H1 (cell line): ENCODE measurements around the gene INHA. TPM values are rescaled to one million over a fixed set of nuclear protein-coding genes. Genes with fewer than 3 reads are reported as not detected.

Source experiments
- CTCF ChIA-PET: fragments of 300-600 bp; sonication (Branson Sonifier 250); formaldehyde crosslinking; loops from one replicate; lab custom pipeline; 2021; ENCODE audit not compliant: partially characterized antibody; lab: Charles Lee
- POLR2A ChIA-PET: fragments of 300-600 bp; sonication (Branson Sonifier 250); formaldehyde crosslinking; loops from one replicate; lab custom pipeline; 2021; ENCODE audit warnings: inconsistent platforms; ENCODE audit not compliant: partially characterized antibody; lab: Charles Lee
- DNase-seq, 2 experiments: peaks; one replicate each; pipeline versions ENCODE4 v3.0.0 to v3.0.0-alpha.2; 2010 to 2022; ENCODE audit warnings: low spot score in 2 of 2, low read depth in 1 of 2, mixed read lengths in 1 of 2
- FAIRE-seq: peaks from 2 replicates; lab custom pipeline; 2011; peaks lifted over from hg19 to GRCh38; lab: Jason Lieb, UNC
- H2AFZ ChIP-seq: 2 replicates; pipeline ENCODE4 v1.8.1; 2012; ENCODE audit warnings: low read length, inconsistent platforms
- H2AK5ac ChIP-seq: 2 replicates; pipeline ENCODE4 v1.6.1; 2013; ENCODE audit warnings: low read depth, low read length
- H2BK120ac ChIP-seq: replicated peaks from 2 replicates; pipeline ENCODE3; 2013; ENCODE audit warnings: low read depth, low read length, inconsistent platforms
- H2BK12ac ChIP-seq: 2 replicates; pipeline ENCODE4 v1.6.1; 2013; ENCODE audit warnings: low read depth, low read length
- H2BK15ac ChIP-seq: 2 replicates; pipeline ENCODE4 v1.6.1; 2013; ENCODE audit warnings: low read length
- H2BK20ac ChIP-seq: 2 replicates; pipeline ENCODE4 v1.6.1; 2013; ENCODE audit warnings: low read length
- H2BK5ac ChIP-seq: 2 replicates; pipeline ENCODE4 v1.6.1; 2013; ENCODE audit warnings: low read depth, low read length
- H3K14ac ChIP-seq: 2 replicates; pipeline ENCODE4 v1.6.1; 2013; ENCODE audit warnings: inconsistent platforms; ENCODE audit not compliant: insufficient read length
- H3K18ac ChIP-seq: 2 replicates; pipeline ENCODE4 v1.6.1; 2013; ENCODE audit warnings: low read length; ENCODE audit errors: extremely low read depth
- H3K23ac ChIP-seq: 2 replicates; pipeline ENCODE4 v1.6.1; 2013; ENCODE audit warnings: inconsistent platforms; ENCODE audit not compliant: insufficient read length
- H3K23me2 ChIP-seq: 2 replicates; pipeline ENCODE4 v1.6.1; 2013; ENCODE audit warnings: low read depth, low read length
- H3K27ac ChIP-seq: 2 replicates; pipeline ENCODE4 v1.6.1; 2011; ENCODE audit warnings: low read depth, low read length, inconsistent platforms
- H3K27me3 ChIP-seq, 4 experiments: replicated peaks in 1 of 4; 1 replicate in 1 of 4; 2 replicates in 3 of 4; pipeline versions ENCODE4 v1.6.1 to v1.8.1; 2011 to 2013; ENCODE audit warnings: low read length in 3 of 4, mild to moderate bottlenecking in 3 of 4, inconsistent platforms in 2 of 4, mixed read lengths in 2 of 4, moderate library complexity in 1 of 4; ENCODE audit not compliant: control insufficient read depth in 3 of 4, insufficient read depth in 3 of 4; ENCODE audit errors: extremely low read depth in 1 of 4
- H3K36me3 ChIP-seq, 4 experiments: 2 replicates each; pipeline versions ENCODE4 v1.6.1 to v1.8.1; 2011 to 2013; ENCODE audit warnings: mild to moderate bottlenecking in 4 of 4, low read length in 3 of 4, moderate library complexity in 2 of 4, control low read depth in 1 of 4, inconsistent platforms in 1 of 4; ENCODE audit not compliant: insufficient read depth in 4 of 4, control insufficient read depth in 2 of 4
- H3K4ac ChIP-seq: replicated peaks from 2 replicates; pipeline ENCODE3; 2013; ENCODE audit warnings: low read length, low read depth, mixed read lengths, inconsistent platforms; ENCODE audit not compliant: insufficient read length
- H3K4me1 ChIP-seq, 4 experiments: replicated peaks in 1 of 4; 1 replicate in 1 of 4; 2 replicates in 3 of 4; pipeline versions ENCODE4 v1.6.1 to v1.8.1; 2011 to 2013; ENCODE audit warnings: low read length in 3 of 4, inconsistent platforms in 2 of 4, mixed read lengths in 1 of 4; ENCODE audit not compliant: insufficient read depth in 4 of 4, control insufficient read depth in 3 of 4
- H3K4me2 ChIP-seq, 2 experiments: 2 replicates each; pipeline versions ENCODE4 v1.6.1 to v1.8.1; 2011 to 2013; ENCODE audit warnings: low read depth in 2 of 2, low read length in 2 of 2, control low read depth in 1 of 2, inconsistent platforms in 1 of 2, mild to moderate bottlenecking in 1 of 2; ENCODE audit not compliant: insufficient read depth in 1 of 2
- H3K4me3 ChIP-seq, 4 experiments: fragments of 200-600, 300-600 bp in 1 of 4; sonication (generic), shearing (Covaris generic), sonication (Bioruptor Twin) in 1 of 4; 2 replicates each; pipeline versions ENCODE4 v1.5.1 to v1.8.1; 2011 to 2016; ENCODE audit warnings: low read length in 4 of 4, low read depth in 3 of 4, control low read depth in 2 of 4, inconsistent platforms in 2 of 4, mild to moderate bottlenecking in 2 of 4, mixed read lengths in 1 of 4, moderate library complexity in 1 of 4; ENCODE audit not compliant: insufficient read depth in 2 of 4; ENCODE audit errors: extremely low read depth in 1 of 4
- H3K56ac ChIP-seq: replicated peaks from 2 replicates; pipeline ENCODE3; 2013; ENCODE audit warnings: low read depth, mild to moderate bottlenecking, mixed read lengths, low read length, inconsistent platforms; ENCODE audit not compliant: insufficient read length
- H3K79me1 ChIP-seq: 2 replicates; pipeline ENCODE4 v1.6.1; 2013; ENCODE audit warnings: low read depth, low read length, control low read depth
- H3K79me2 ChIP-seq, 2 experiments: 2 replicates each; pipeline versions ENCODE4 v1.6.1 to v1.8.1; 2012 to 2013; ENCODE audit warnings: low read length in 2 of 2, mild to moderate bottlenecking in 2 of 2, inconsistent platforms in 1 of 2; ENCODE audit not compliant: insufficient read depth in 2 of 2, control insufficient read depth in 1 of 2
- H3K9ac ChIP-seq, 4 experiments: replicated peaks in 1 of 4; 1 replicate in 1 of 4; 2 replicates in 3 of 4; pipeline versions ENCODE4 v1.6.1 to v1.8.1; 2011 to 2013; ENCODE audit warnings: low read depth in 3 of 4, low read length in 3 of 4, control low read depth in 2 of 4, mild to moderate bottlenecking in 2 of 4, moderate library complexity in 2 of 4, inconsistent platforms in 1 of 4; ENCODE audit errors: extremely low read depth in 1 of 4
- H3K9me3 ChIP-seq, 2 experiments: 2 replicates each; pipeline versions ENCODE4 v1.6.1 to v1.8.1; 2012 to 2013; ENCODE audit warnings: mild to moderate bottlenecking in 2 of 2, moderate library complexity in 2 of 2, control low read depth in 1 of 2, inconsistent platforms in 1 of 2, low read depth in 1 of 2, low read length in 1 of 2, mixed read lengths in 1 of 2; ENCODE audit not compliant: insufficient read depth in 2 of 2
- H4K20me1 ChIP-seq, 2 experiments: replicated peaks in 1 of 2; 2 replicates each; pipeline versions ENCODE3 to v1.8.1; 2011 to 2013; ENCODE audit warnings: inconsistent platforms in 2 of 2, low read length in 2 of 2, mild to moderate bottlenecking in 1 of 2; ENCODE audit not compliant: insufficient read depth in 2 of 2, control insufficient read depth in 1 of 2
- H4K5ac ChIP-seq: 2 replicates; pipeline ENCODE4 v1.6.1; 2013; ENCODE audit warnings: low read length, low read depth, mixed read lengths, inconsistent platforms; ENCODE audit not compliant: insufficient read length
- H4K8ac ChIP-seq: 2 replicates; pipeline ENCODE4 v1.8.0; 2013; ENCODE audit warnings: mild to moderate bottlenecking, moderate library complexity, low read length, inconsistent platforms; ENCODE audit not compliant: insufficient read depth; ENCODE audit errors: extremely low read depth
- H4K91ac ChIP-seq: replicated peaks from 2 replicates; pipeline ENCODE3; 2013; ENCODE audit warnings: low read length, mixed read lengths, inconsistent platforms; ENCODE audit not compliant: insufficient read length
- BCL11A ChIP-seq, 2 experiments: IDR thresholded peaks; one replicate each; pipeline ENCODE4 v1.6.1; 2011; ENCODE audit warnings: low read depth in 2 of 2, low read length in 2 of 2, mild to moderate bottlenecking in 2 of 2
- BRCA1 ChIP-seq: IDR thresholded peaks from 2 replicates; pipeline ENCODE4 v1.6.1; 2012; ENCODE audit warnings: low read depth, low read length, improper control_type of control experiment
- CREB1 ChIP-seq: IDR thresholded peaks from 2 replicates; pipeline ENCODE4 v1.6.1; 2012; ENCODE audit warnings: inconsistent platforms
- CTBP2 ChIP-seq: IDR thresholded peaks from 2 replicates; pipeline ENCODE4 v1.7.0; 2011; ENCODE audit warnings: borderline replicate concordance, mild to moderate bottlenecking, moderate library complexity, mixed read lengths, low read length; ENCODE audit not compliant: insufficient read depth, insufficient read length
- HDAC6 ChIP-seq: IDR thresholded peaks from one replicate; pipeline ENCODE4 v1.7.1; 2012; ENCODE audit warnings: low read depth, mild to moderate bottlenecking, inconsistent platforms, low read length, moderate library complexity
- JUN ChIP-seq: IDR thresholded peaks from 2 replicates; pipeline ENCODE4 v1.6.1; 2011; ENCODE audit warnings: low read depth, mild to moderate bottlenecking, improper control_type of control experiment, low read length
- PHF8 ChIP-seq: fragments of 200-600 bp; sonication (generic); conservative IDR thresholded peaks from 2 replicates; pipeline ENCODE4 v1.7.1; 2012; ENCODE audit warnings: low read depth, mild to moderate bottlenecking, inconsistent platforms, low read length, moderate library complexity
- RBBP5 ChIP-seq: IDR thresholded peaks from 2 replicates; pipeline ENCODE4 v1.7.1; 2012; ENCODE audit warnings: low read depth, mild to moderate bottlenecking, inconsistent platforms, low read length, moderate library complexity, borderline replicate concordance
- SP1 ChIP-seq: IDR thresholded peaks from 2 replicates; pipeline ENCODE4 v1.6.1; 2011; ENCODE audit warnings: low read depth, low read length
- TBP ChIP-seq: IDR thresholded peaks from 2 replicates; pipeline ENCODE4 v1.6.1; 2011; ENCODE audit warnings: low read depth, low read length, improper control_type of control experiment
- TCF12 ChIP-seq: IDR thresholded peaks from 2 replicates; pipeline ENCODE4 v1.6.1; 2011; ENCODE audit warnings: low read depth, mild to moderate bottlenecking, low read length
- TEAD4 ChIP-seq: IDR thresholded peaks from 2 replicates; pipeline ENCODE4 v1.6.1; 2012; ENCODE audit warnings: low read depth, low read length, inconsistent platforms, mixed read lengths
- WGBS, 2 experiments: shearing (Covaris generic) in 1 of 2; methylation state at CpG; one replicate each; pipeline versions ENCODE4 v1.1.6 to v1.1.7; 2013 to 2015; ENCODE audit warnings: low lambda C conversion rate in 2 of 2, mixed read lengths in 2 of 2, inconsistent platforms in 1 of 2, low coverage in 1 of 2, missing lambda C conversion rate in 1 of 2; ENCODE audit not compliant: insufficient replicate concordance in 2 of 2, insufficient coverage in 1 of 2, insufficient read length in 1 of 2; ENCODE audit errors: extremely low coverage in 1 of 2, missing lambda C conversion rate in 1 of 2; 5-methylcytosine and 5-hydroxymethylcytosine counted together
- polyA plus RNA-seq, 7 experiments: library from polyadenylated mRNA; depleted of rRNA in 3 of 7; stranded (reverse) in 5 of 7; unstranded in 2 of 7; fragments of >200 nt in 5 of 7; fragments of 200-250 nt in 2 of 7; gene quantifications; 1 replicate in 5 of 7; 2 replicates in 1 of 7; 4 replicates in 1 of 7; pipeline versions ENCODE4 v1.2.1 to v1.2.3, GENCODE V29; 2011 to 2013; ENCODE audit warnings: missing spikeins in 2 of 7, mixed read lengths in 2 of 7
- total RNA-seq: library from RNA; stranded (reverse); fragmentation: NEBNext Ultra II Directional; extraction: Animal tissue kit (Norgen Biotek cat#: 25700); gene quantifications from 2 replicates; pipeline ENCODE4 v1.2.1, GENCODE V29; 2021
- TF ChIP-seq, protein P1 (sequence below): IDR thresholded peaks from 2 replicates; pipeline ENCODE4 v1.6.1; 2012; ENCODE audit warnings: inconsistent platforms

Gene INHA
- total and polyA plus RNA-seq, 2 of the 8 experiments (the other 6 are each of a cell fraction or from before 2014, with no cell fraction given): 0.65 to 2.7 TPM

DNA sequence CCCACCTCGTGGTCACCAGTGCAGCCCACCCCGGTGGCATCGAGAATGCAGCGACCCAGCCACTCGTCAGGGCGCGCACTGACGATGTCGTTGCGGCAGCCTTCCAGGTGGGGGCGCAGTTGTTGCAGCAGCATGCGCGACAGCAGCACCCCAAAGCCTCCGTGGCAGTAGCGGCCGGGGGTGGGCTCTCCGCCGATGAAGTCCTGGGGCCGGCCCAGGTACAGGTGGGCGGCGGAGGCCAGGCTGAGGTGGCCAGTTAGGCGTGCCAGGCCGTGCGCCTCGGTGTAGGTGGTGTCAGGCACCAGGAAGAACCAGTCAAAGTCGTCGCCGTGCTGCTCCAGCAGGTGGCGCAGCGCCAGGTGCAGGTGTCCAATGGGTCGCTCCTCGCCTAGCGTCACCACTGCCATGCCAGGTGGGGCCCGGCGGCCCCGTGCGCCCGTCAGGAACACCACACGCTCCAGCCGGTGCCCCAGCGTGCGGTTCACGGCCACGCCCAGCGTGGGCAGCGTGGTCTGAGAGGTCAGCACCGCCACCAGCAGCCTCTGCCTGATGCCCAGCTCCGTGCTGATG lies 30.4 kb upstream of the INHA start:
- Histone ChIP-seq H3K9me3 (no peaks in the 10 kb centered on the region), H3K4me3 (peak overlapping the region; percentile 4 to 90 (median 46); a peak in 5 of 8 replicates), H4K20me1 (peaks cover 11 to 17% of the 10 kb centered on the region in 2 experiments), H4K91ac (no peak overlapping the region), H3K23ac (no peak overlapping the region), H2BK15ac (no peak overlapping the region; the same call in 1 of the 2 replicates), H4K5ac (peak overlapping the region; percentile 38), H3K79me2 (peaks cover 0 to 6% of the 10 kb centered on the region in 2 experiments; a peak in 1 of 4 replicates), H3K9ac (no peak overlapping the region), H3K18ac (no peak overlapping the region), H3K27me3 (peaks cover 0 to 4% (median 0%) of the 10 kb centered on the region in 4 experiments; a peak in 2 of 7 replicates), H3K4me1 (peaks cover 5 to 28% (median 19%) of the 10 kb centered on the region in 4 experiments), H3K23me2 (peaks cover 14% of the 10 kb centered on the region; the same call in 1 of the 2 replicates), H2BK5ac (no peak overlapping the region; the same call in 1 of the 2 replicates), H3K56ac (no peak overlapping the region), H3K79me1 (peaks cover 4% of the 10 kb centered on the region; the same call in 1 of the 2 replicates), H2BK12ac (no peak overlapping the region), H2AFZ (no peak overlapping the region), H2BK120ac (no peak overlapping the region), H2BK20ac (no peak overlapping the region), H4K8ac (no peak overlapping the region), H3K14ac (no peak overlapping the region), H2AK5ac (no peak overlapping the region), H3K27ac (no peak overlapping the region), H3K4ac (no peak overlapping the region), H3K36me3 (peaks cover 4 to 22% (median 12%) of the 10 kb centered on the region in 4 experiments; a peak in 6 of 8 replicates), H3K4me2 (peak overlapping the region; percentile 62 to 90)
- FAIRE-seq (no peak), DNase-seq (peak; percentile 86 to 98)
- POLR2A ChIA-PET: interaction anchor here (0.6 to 5.4 kb wide), 11 partner anchors 10 to 154 kb away, joined by 3 to 23 read pairs (median 5); partner anchors contain the start of genes INHA, OBSL1 and STK11IP
- WGBS, 2 experiments: 11% methylated on average over 45 of the region's 48 CpGs; no CpG with 5 or more reads in 1 of the 2 experiments
- CTCF ChIA-PET: interaction anchor here (0.6 to 113.1 kb wide), 47 partner anchors 8 to 871 kb away, joined by 3 to 7248 read pairs (median 6); partner anchors contain the start of genes ASIC4, DES, GLB1L and GMPPA
- TF ChIP-seq, protein P1, sequence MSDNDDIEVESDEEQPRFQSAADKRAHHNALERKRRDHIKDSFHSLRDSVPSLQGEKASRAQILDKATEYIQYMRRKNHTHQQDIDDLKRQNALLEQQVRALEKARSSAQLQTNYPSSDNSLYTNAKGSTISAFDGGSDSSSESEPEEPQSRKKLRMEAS: peak; percentile 93
- TF ChIP-seq TCF12 (peak; percentile 96; the same call in 1 of the 2 replicates), TEAD4 (no peak), RBBP5 (no peak), BRCA1 (no peak), HDAC6 (no peak), PHF8 (no peak), TBP (peak; percentile 74; the same call in 1 of the 2 replicates), SP1 (no peak), JUN (no peak), CREB1 (peak; percentile 96), BCL11A (IDR thresholded peaks at IDR 0.05; ENCODE audit: low read depth in 2 of 2, low read length in 2 of 2) (no peak), CTBP2 (peak; percentile 79)
